WTC11 (cell line): Measurements from ENCODE around the gene TRAF7. TPM values are rescaled to one million over a fixed set of nuclear protein-coding genes. Genes with fewer than 3 reads are reported as not detected.

ENCODE experiments used
- MLX ChIP-seq: sonication (generic); formaldehyde crosslinking; IDR thresholded peaks from 2 replicates; pipeline ENCODE4 v1.8.1; 2023; ENCODE audit warnings: mild to moderate bottlenecking, missing genetic modification reagents, moderate library complexity
- NFATC4 ChIP-seq: fragments of 250-450 bp; sonication (Bioruptor Pico); IDR thresholded peaks from 2 replicates; pipeline ENCODE4 v1.9.0; 2021; ENCODE audit warnings: mild to moderate bottlenecking
- NR3C1 ChIP-seq: sonication (generic); formaldehyde crosslinking; conservative IDR thresholded peaks from 2 replicates; pipeline ENCODE4 v1.8.1; 2023; ENCODE audit warnings: low read depth, mild to moderate bottlenecking, missing genetic modification reagents
- PRRX2 ChIP-seq: fragments of 250-450 bp; sonication (Bioruptor Pico); IDR thresholded peaks from 2 replicates; pipeline ENCODE4 v1.8.0; 2021; ENCODE audit warnings: mild to moderate bottlenecking
- RELA ChIP-seq: sonication (generic); formaldehyde crosslinking; IDR thresholded peaks from 2 replicates; pipeline ENCODE4 v1.8.1; 2022; ENCODE audit warnings: missing genetic modification reagents, mild to moderate bottlenecking, borderline replicate concordance
- SP1 ChIP-seq: sonication (generic); formaldehyde crosslinking; conservative IDR thresholded peaks from 2 replicates; pipeline ENCODE4 v1.8.1; 2022; ENCODE audit warnings: missing genetic modification reagents
- STAT6 ChIP-seq: sonication (generic); formaldehyde crosslinking; conservative IDR thresholded peaks from 2 replicates; pipeline ENCODE4 v1.8.1; 2023; ENCODE audit warnings: mild to moderate bottlenecking, low read depth, missing genetic modification reagents, moderate library complexity
- TEAD1 ChIP-seq: sonication (generic); formaldehyde crosslinking; IDR thresholded peaks from 2 replicates; pipeline ENCODE4 v1.8.0; 2022; ENCODE audit warnings: mild to moderate bottlenecking, missing genetic modification reagents
- ZBTB21 ChIP-seq: sonication (generic); formaldehyde crosslinking; IDR thresholded peaks from 2 replicates; pipeline ENCODE4 v1.8.1; 2023; ENCODE audit warnings: mild to moderate bottlenecking, missing genetic modification reagents, borderline replicate concordance
- ZNF121 ChIP-seq: sonication (generic); formaldehyde crosslinking; IDR thresholded peaks from 2 replicates; pipeline ENCODE4 v1.8.0; 2023; ENCODE audit warnings: missing genetic modification reagents
- ZNF263 ChIP-seq: sonication (generic); formaldehyde crosslinking; IDR thresholded peaks from 2 replicates; pipeline ENCODE4 v1.8.1; 2022; ENCODE audit warnings: low read depth, mild to moderate bottlenecking, moderate library complexity, missing genetic modification reagents
- ZNF396 ChIP-seq: fragments of 250-450 bp; sonication (Bioruptor Pico); IDR thresholded peaks from 2 replicates; pipeline ENCODE4 v1.8.0; 2021; ENCODE audit warnings: mild to moderate bottlenecking, moderate library complexity, borderline replicate concordance
- ZNF416 ChIP-seq: fragments of 250-450 bp; sonication (Bioruptor Pico); IDR thresholded peaks from 2 replicates; pipeline ENCODE4 v1.9.0; 2021; ENCODE audit warnings: mild to moderate bottlenecking, inconsistent platforms
- ZNF671 ChIP-seq: fragments of 250-450 bp; sonication (Bioruptor Pico); IDR thresholded peaks from 2 replicates; pipeline ENCODE4 v1.8.0; 2021; ENCODE audit warnings: mild to moderate bottlenecking
- total RNA-seq: library from RNA; stranded (reverse); gene quantifications from 3 replicates; pipeline ENCODE4 v1.2.3, GENCODE V29; 2021
- TF ChIP-seq, protein P1 (sequence below): sonication (generic); formaldehyde crosslinking; IDR thresholded peaks from 2 replicates; pipeline ENCODE4 v1.8.0; 2022; ENCODE audit warnings: mild to moderate bottlenecking, missing genetic modification reagents
- TF ChIP-seq, protein P2 (sequence below): sonication (generic); formaldehyde crosslinking; IDR thresholded peaks from 2 replicates; pipeline ENCODE4 v1.8.1; 2023; ENCODE audit warnings: mild to moderate bottlenecking, moderate library complexity, missing genetic modification reagents
- TF ChIP-seq, protein P3 (sequence below): fragments of 250-450 bp; sonication (Bioruptor Pico); IDR thresholded peaks from 2 replicates; pipeline ENCODE4 v1.9.0; 2021; ENCODE audit warnings: mild to moderate bottlenecking
- TF ChIP-seq, protein P4 (sequence below): fragments of 250-450 bp; sonication (Bioruptor Pico); conservative IDR thresholded peaks from 2 replicates; pipeline ENCODE4 v1.9.0; 2021; ENCODE audit warnings: mild to moderate bottlenecking

Gene TRAF7
- total RNA-seq, 1 experiment from 2014 or later: 148 TPM

DNA sequence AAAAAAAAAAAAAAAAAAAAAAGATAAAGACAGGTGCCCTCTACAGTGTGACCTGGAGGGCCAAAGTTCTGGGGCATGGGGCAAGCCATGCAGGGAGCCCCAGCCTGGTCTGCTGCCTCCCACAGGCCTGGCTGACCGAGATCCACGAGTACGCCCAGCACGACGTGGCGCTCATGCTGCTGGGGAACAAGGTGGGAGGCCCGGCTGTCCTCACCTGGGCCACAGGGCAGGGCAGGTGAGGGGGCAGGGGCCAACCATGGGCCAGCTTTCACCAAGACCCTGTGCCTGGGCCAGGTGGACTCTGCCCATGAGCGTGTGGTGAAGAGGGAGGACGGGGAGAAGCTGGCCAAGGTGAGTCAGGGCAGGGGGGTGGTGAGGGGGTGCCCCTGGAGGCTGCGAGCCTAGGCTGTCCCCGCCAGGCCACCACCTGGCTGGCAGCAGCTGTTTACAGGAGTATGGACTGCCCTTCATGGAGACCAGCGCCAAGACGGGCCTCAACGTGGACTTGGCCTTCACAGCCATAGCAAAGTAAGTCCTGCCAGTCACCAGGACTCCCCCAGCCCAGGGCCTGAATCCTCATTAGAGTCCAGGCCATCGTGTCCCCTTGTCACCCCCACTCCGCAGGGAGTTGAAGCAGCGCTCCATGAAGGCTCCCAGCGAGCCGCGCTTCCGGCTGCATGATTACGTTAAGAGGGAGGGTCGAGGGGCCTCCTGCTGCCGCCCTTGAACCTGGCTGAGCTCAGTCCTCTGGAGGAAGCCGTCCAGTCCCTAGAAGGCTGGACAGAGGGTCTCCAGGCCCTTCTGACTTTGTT lies 2.7 kb upstream of the TRAF7 start (continued):
- TF ChIP-seq TEAD1 (peak; percentile 8), ZNF671 (peak; percentile 92), ZNF396 (CRISPR knock-in tag) (no peak), RELA (CRISPR knock-in tag) (no peak), STAT6 (no peak), NFATC4 (CRISPR knock-in tag) (peak; percentile 91), MLX (no peak), ZNF263 (CRISPR knock-in tag) (peak; percentile 18; the same call in 1 of the 2 replicates), NR3C1 (CRISPR knock-in tag) (no peak), SP1 (CRISPR knock-in tag) (peak; percentile 30; the same call in 1 of the 2 replicates), ZNF121 (peak; percentile 12; the same call in 1 of the 2 replicates), ZBTB21 (CRISPR knock-in tag) (0 out of 2 replicates have a peak, but pooled peaks have one; percentile 53), ZNF416 (CRISPR knock-in tag) (0 out of 2 replicates have a peak, but pooled peaks have one; percentile 27), PRRX2 (CRISPR knock-in tag) (peak; percentile 64; the same call in 1 of the 2 replicates)
- TF ChIP-seq, protein P1, sequence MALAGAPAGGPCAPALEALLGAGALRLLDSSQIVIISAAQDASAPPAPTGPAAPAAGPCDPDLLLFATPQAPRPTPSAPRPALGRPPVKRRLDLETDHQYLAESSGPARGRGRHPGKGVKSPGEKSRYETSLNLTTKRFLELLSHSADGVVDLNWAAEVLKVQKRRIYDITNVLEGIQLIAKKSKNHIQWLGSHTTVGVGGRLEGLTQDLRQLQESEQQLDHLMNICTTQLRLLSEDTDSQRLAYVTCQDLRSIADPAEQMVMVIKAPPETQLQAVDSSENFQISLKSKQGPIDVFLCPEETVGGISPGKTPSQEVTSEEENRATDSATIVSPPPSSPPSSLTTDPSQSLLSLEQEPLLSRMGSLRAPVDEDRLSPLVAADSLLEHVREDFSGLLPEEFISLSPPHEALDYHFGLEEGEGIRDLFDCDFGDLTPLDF (CRISPR knock-in tag): 0 out of 2 replicates have a peak, but pooled peaks have one; percentile 71
- TF ChIP-seq, protein P2, sequence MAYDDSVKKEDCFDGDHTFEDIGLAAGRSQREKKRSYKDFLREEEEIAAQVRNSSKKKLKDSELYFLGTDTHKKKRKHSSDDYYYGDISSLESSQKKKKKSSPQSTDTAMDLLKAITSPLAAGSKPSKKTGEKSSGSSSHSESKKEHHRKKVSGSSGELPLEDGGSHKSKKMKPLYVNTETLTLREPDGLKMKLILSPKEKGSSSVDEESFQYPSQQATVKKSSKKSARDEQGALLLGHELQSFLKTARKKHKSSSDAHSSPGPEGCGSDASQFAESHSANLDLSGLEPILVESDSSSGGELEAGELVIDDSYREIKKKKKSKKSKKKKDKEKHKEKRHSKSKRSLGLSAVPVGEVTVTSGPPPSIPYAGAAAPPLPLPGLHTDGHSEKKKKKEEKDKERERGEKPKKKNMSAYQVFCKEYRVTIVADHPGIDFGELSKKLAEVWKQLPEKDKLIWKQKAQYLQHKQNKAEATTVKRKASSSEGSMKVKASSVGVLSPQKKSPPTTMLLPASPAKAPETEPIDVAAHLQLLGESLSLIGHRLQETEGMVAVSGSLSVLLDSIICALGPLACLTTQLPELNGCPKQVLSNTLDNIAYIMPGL (CRISPR knock-in tag): 0 out of 2 replicates have a peak, but pooled peaks have one; percentile 6
- TF ChIP-seq, protein P3, sequence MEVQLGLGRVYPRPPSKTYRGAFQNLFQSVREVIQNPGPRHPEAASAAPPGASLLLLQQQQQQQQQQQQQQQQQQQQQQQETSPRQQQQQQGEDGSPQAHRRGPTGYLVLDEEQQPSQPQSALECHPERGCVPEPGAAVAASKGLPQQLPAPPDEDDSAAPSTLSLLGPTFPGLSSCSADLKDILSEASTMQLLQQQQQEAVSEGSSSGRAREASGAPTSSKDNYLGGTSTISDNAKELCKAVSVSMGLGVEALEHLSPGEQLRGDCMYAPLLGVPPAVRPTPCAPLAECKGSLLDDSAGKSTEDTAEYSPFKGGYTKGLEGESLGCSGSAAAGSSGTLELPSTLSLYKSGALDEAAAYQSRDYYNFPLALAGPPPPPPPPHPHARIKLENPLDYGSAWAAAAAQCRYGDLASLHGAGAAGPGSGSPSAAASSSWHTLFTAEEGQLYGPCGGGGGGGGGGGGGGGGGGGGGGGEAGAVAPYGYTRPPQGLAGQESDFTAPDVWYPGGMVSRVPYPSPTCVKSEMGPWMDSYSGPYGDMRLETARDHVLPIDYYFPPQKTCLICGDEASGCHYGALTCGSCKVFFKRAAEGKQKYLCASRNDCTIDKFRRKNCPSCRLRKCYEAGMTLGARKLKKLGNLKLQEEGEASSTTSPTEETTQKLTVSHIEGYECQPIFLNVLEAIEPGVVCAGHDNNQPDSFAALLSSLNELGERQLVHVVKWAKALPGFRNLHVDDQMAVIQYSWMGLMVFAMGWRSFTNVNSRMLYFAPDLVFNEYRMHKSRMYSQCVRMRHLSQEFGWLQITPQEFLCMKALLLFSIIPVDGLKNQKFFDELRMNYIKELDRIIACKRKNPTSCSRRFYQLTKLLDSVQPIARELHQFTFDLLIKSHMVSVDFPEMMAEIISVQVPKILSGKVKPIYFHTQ: peak; percentile 81
- TF ChIP-seq, protein P4, sequence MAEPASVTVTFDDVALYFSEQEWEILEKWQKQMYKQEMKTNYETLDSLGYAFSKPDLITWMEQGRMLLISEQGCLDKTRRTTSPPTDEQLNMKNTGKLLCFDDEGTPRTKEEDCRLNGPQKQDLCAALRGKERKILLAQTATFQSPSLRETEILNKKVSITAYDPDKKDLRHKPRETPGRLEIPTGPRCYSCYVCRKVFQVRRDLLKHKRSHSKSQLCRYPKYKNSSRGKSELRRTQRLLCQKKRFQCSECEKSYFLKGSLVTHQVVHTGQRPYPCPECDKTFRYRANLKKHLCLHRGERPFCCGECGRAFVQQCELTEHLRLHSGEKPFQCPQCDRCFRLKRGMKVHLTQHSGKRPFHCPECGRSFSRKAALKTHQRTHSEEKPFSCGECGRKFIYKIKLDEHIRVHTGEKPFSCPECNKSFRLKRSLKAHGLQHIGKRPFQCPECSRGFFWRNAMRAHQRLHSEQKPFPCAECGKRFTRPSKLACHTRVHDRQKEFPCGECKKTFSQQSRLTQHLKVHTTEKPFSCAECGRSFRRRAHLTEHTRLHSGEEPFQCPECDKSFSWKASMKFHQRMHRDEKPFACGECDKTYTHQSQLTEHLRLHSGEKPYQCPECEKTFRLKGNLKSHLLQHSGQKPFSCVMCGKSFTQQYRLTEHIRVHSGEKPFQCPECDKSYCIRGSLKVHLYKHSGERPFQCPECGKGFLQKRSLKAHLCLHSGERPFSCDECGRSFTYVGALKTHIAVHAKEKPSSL: peak; percentile 77; the same call in 1 of the 2 replicates
